Endothelial cell of umbilical vein (primary cell): Measurements from ENCODE around the gene B3GNT8. TPM values are rescaled to one million over a fixed set of nuclear protein-coding genes. Genes with fewer than 3 reads are reported as not detected.

Source experiments
- BruUV-seq: library from RNA; stranded (reverse); fragments of 400-500 nt; replicated peaks from 2 replicates; lab custom pipeline; 2021; lab: Mats Ljungman, UMichigan
- CTCF ChIA-PET: fragments of 300-600, 350-600 bp; sonication (Branson Sonifier 250); formaldehyde crosslinking; loops from one replicate; lab custom pipeline; 2021; ENCODE audit warnings: antibody characterized with exemption, inconsistent platforms; lab: Charles Lee
- POLR2A ChIA-PET: fragments of 300-600, 350-600 bp; sonication (Branson Sonifier 250); formaldehyde crosslinking; loops from one replicate; lab custom pipeline; 2021; ENCODE audit warnings: antibody characterized with exemption, inconsistent platforms; lab: Charles Lee
- DNase-seq: peaks from one replicate; pipeline ENCODE4 v3.0.0-alpha.2; 2011; ENCODE audit warnings: low read depth, low spot score
- FAIRE-seq: peaks from 2 replicates; lab custom pipeline; 2011; peaks lifted over from hg19 to GRCh38; lab: Jason Lieb, UNC
- H2AFZ ChIP-seq: 2 replicates; pipeline ENCODE4 v1.6.0; 2012; ENCODE audit warnings: low read depth, low read length, control low read depth, inconsistent platforms
- H3K27ac ChIP-seq: 2 replicates; pipeline ENCODE4 v1.5.1; 2011; ENCODE audit warnings: low read depth, mild to moderate bottlenecking, control low read depth, low read length, moderate library complexity; ENCODE audit not compliant: insufficient read depth
- H3K27me3 ChIP-seq, 2 experiments: 2 replicates each; pipeline versions ENCODE4 v1.6.0 to v1.6.1; 2011; ENCODE audit warnings: low read length in 2 of 2, mixed read lengths in 1 of 2; ENCODE audit not compliant: control insufficient read depth in 2 of 2, insufficient read depth in 2 of 2
- H3K36me3 ChIP-seq, 2 experiments: 2 replicates in 1 of 2; 3 replicates in 1 of 2; pipeline ENCODE4 v1.5.1; 2011; ENCODE audit warnings: low read length in 2 of 2, mild to moderate bottlenecking in 1 of 2, moderate library complexity in 1 of 2; ENCODE audit not compliant: control insufficient read depth in 2 of 2, insufficient read depth in 2 of 2; ENCODE audit errors: extremely low read depth in 1 of 2
- H3K4me1 ChIP-seq: 3 replicates; pipeline ENCODE4 v1.5.1; 2011; ENCODE audit warnings: mild to moderate bottlenecking, low read length; ENCODE audit not compliant: control insufficient read depth, insufficient read depth; ENCODE audit errors: extremely low read depth
- H3K4me2 ChIP-seq: 2 replicates; pipeline ENCODE4 v1.6.1; 2011; ENCODE audit warnings: low read length, control low read depth, mixed read lengths; ENCODE audit not compliant: insufficient read depth
- H3K4me3 ChIP-seq, 3 experiments: fragments of 200-600 bp in 1 of 3; sonication (generic), shearing (Covaris generic) in 1 of 3; replicated peaks in 1 of 3; 2 replicates each; pipeline ENCODE4 v1.5.1; 2011 to 2016; ENCODE audit warnings: control low read depth in 3 of 3, low read length in 3 of 3, mild to moderate bottlenecking in 2 of 3, inconsistent platforms in 1 of 3, low read depth in 1 of 3, moderate library complexity in 1 of 3; ENCODE audit not compliant: insufficient read depth in 1 of 3
- H3K79me2 ChIP-seq: 2 replicates; pipeline ENCODE4 v1.6.0; 2012; ENCODE audit warnings: low read length, inconsistent platforms; ENCODE audit not compliant: control insufficient read depth, insufficient read depth
- H3K9ac ChIP-seq: replicated peaks from 2 replicates; pipeline ENCODE3; 2011; ENCODE audit warnings: low read length, control low read depth; ENCODE audit not compliant: insufficient read depth; ENCODE audit errors: extremely low read depth
- H3K9me1 ChIP-seq: replicated peaks from 3 replicates; pipeline ENCODE4 v1.6.0; 2011; ENCODE audit warnings: mild to moderate bottlenecking, low read length; ENCODE audit not compliant: control insufficient read depth, insufficient read depth; ENCODE audit errors: extremely low read depth
- H3K9me3 ChIP-seq: replicated peaks from 2 replicates; pipeline ENCODE4 v1.5.1; 2012; ENCODE audit warnings: low read length, inconsistent platforms; ENCODE audit not compliant: control insufficient read depth, insufficient read depth
- H4K20me1 ChIP-seq: replicated peaks from 2 replicates; pipeline ENCODE3; 2011; ENCODE audit warnings: mild to moderate bottlenecking, low read length; ENCODE audit not compliant: control insufficient read depth, insufficient read depth; ENCODE audit errors: extremely low read depth
- CTCF ChIP-seq, 2 donors: IDR thresholded peaks; 1 replicate in 1 of 2; 2 replicates in 1 of 2; pipeline ENCODE4 v1.5.1; 2011; ENCODE audit warnings: low read length in 2 of 2, mild to moderate bottlenecking in 2 of 2, moderate library complexity in 2 of 2, control low read depth in 1 of 2, inconsistent platforms in 1 of 2, low read depth in 1 of 2; ENCODE audit not compliant: insufficient read depth in 1 of 2; ENCODE audit errors: extremely low read depth in 1 of 2
- EZH2 ChIP-seq: IDR thresholded peaks from 2 replicates; pipeline ENCODE4 v1.6.1; 2012; ENCODE audit warnings: borderline replicate concordance, low read depth, mild to moderate bottlenecking, moderate library complexity, low read length, inconsistent platforms; ENCODE audit not compliant: severe bottlenecking
- FOS ChIP-seq: IDR thresholded peaks from 2 replicates; pipeline ENCODE4 v1.6.1; 2011; ENCODE audit warnings: mild to moderate bottlenecking, low read length, moderate library complexity, borderline replicate concordance; ENCODE audit not compliant: insufficient read depth
- GATA2 ChIP-seq: IDR thresholded peaks from 2 replicates; pipeline ENCODE4 v1.7.0; 2011; ENCODE audit warnings: low read depth, mild to moderate bottlenecking, moderate library complexity, mixed read lengths, low read length; ENCODE audit not compliant: insufficient read length, insufficient read depth
- JUN ChIP-seq: IDR thresholded peaks from 2 replicates; pipeline ENCODE4 v1.6.1; 2011; ENCODE audit warnings: borderline replicate concordance, low read depth; ENCODE audit not compliant: insufficient read length, insufficient read depth
- MAX ChIP-seq: IDR thresholded peaks from 2 replicates; pipeline ENCODE4 v1.6.1; 2011; ENCODE audit not compliant: insufficient read depth, insufficient read length
- MYC ChIP-seq: IDR thresholded peaks from one replicate; pipeline ENCODE4 v1.6.1; 2011; ENCODE audit warnings: mild to moderate bottlenecking, low read depth, low read length
- POLR2A ChIP-seq: IDR thresholded peaks from 2 replicates; pipeline ENCODE4 v1.6.1; 2012; ENCODE audit warnings: low read depth, mild to moderate bottlenecking, control low read depth, low read length
- POLR2AphosphoS5 ChIP-seq: IDR thresholded peaks from 2 replicates; pipeline ENCODE4 v1.6.1; 2012; ENCODE audit warnings: low read depth, mild to moderate bottlenecking, control low read depth, low read length, moderate library complexity; ENCODE audit not compliant: insufficient read depth
- dilution Hi-C: fragments of 300-500 bp; cut with MboI; formaldehyde crosslinking; loops from one replicate; pipeline ENCODE4 v1.15.0; 2019; ENCODE audit warnings: low sequenced_read_pairs; ENCODE audit not compliant: extremely low pct_ligation_motif_present
- intact Hi-C: fragments of 100-400 bp; cut with micrococcal nuclease; formaldehyde crosslinking; loops from one replicate; pipeline ENCODE4 v1.10.0; 2022
- polyA plus RNA-seq, 4 experiments: library from polyadenylated mRNA; depleted of rRNA in 3 of 4; stranded (reverse) in 3 of 4; unstranded in 1 of 4; fragments of >200 nt; gene quantifications; 2 replicates each; pipeline versions ENCODE4 v1.2.1 to v1.2.3, GENCODE V29; 2011 to 2012; ENCODE audit warnings: missing spikeins in 1 of 4
- total RNA-seq: library from RNA; stranded (reverse); gene quantifications from 2 replicates; pipeline ENCODE4 v1.2.3, GENCODE V29; 2021

Gene B3GNT8
- total and polyA plus RNA-seq, 2 donors (not counting 3 experiments of a cell fraction or from before 2014, with no cell fraction given) = 3.6 to 7.6 TPM

- H3K9me1 ChIP-seq = no peaks in the 10 kb centered on the region
- no peak overlapping the region for H3K9ac ChIP-seq
- TF ChIP-seq FOS (no peak), GATA2 (no peak), EZH2 (no peak), MYC (no peak), JUN (no peak), POLR2A (no peak), POLR2AphosphoS5 (no peak), MAX (no peak), CTCF (IDR thresholded peaks at IDR 0.05; ENCODE audit: extremely low read depth in 1 of 2, insufficient read depth in 1 of 2, low read depth in 1 of 2, low read length in 2 of 2) (no peak)
- DNase-seq (no peak), FAIRE-seq (no peak)
- H3K79me2 ChIP-seq = no peaks in the 10 kb centered on the region
- intact Hi-C loops (no loop called here), dilution Hi-C loops (no loop called here)
- no peak overlapping the region for H2AFZ ChIP-seq
- H3K4me2 ChIP-seq = no peak overlapping the region
- H4K20me1 ChIP-seq = no peaks in the 10 kb centered on the region
- H3K9me3 ChIP-seq = no peaks in the 10 kb centered on the region
- CTCF ChIA-PET = no interaction called here
- H3K36me3 ChIP-seq = peaks cover 0 to 25% of the 10 kb centered on the region in 2 experiments
- no peaks in the 10 kb centered on the region for H3K27me3 ChIP-seq
- H3K27ac ChIP-seq = no peak overlapping the region
- H3K4me3 ChIP-seq = no peak overlapping the region
- POLR2A ChIA-PET = no interaction called here
- no TSS peak for BruUV-seq
- no peaks in the 10 kb centered on the region for H3K4me1 ChIP-seq
Measured at GRCh38 chr19:41413947-41414346, 13.2 kb downstream of the B3GNT8 start.
